Measurements from ENCODE around the gene LPO. TPM values are rescaled to one million over a fixed set of nuclear protein-coding genes. Genes with fewer than 3 reads are reported as not detected.

LPO gene
- total RNA-seq, 2 donors from 2014 or later = not detected

Other genes with a start within 250 kb of the LPO start
- 100 to 1,000 TPM; 148 to 159 TPM for gene SRSF1, start 231.3 kb upstream of the LPO start, total RNA-seq
- gene DYNLL2, start 155.2 kb upstream of the LPO start, total RNA-seq = 10 to 100 TPM; 35.0 to 35.9 TPM
- not detected for gene OR4D1, start 90.2 kb upstream of the LPO start, total RNA-seq
- not detected for gene OR4D2, start 71.6 kb upstream of the LPO start, total RNA-seq
- not detected for gene EPX, start 45.9 kb upstream of the LPO start, total RNA-seq
- gene MKS1, start 19.3 kb upstream of the LPO start, total RNA-seq = 10 to 100 TPM; 12.5 to 15.0 TPM
- under 1 TPM in 1 of 2 donors, not detected in 1; 0.45 TPM for gene MPO, start 42.4 kb downstream of the LPO start, total RNA-seq
- 1 to 10 TPM; 6.1 to 7.9 TPM for gene TSPOAP1, start 90.2 kb downstream of the LPO start, total RNA-seq
- 10 to 100 TPM; 58.1 to 63.0 TPM for gene SUPT4H1, start 113.6 kb downstream of the LPO start, total RNA-seq
- 10 to 100 TPM; 37.3 to 50.5 TPM for gene RNF43, start 178.9 kb downstream of the LPO start, total RNA-seq
- not detected for gene HSF5, start 249.8 kb downstream of the LPO start, total RNA-seq

Data from left colon (tissue), 2 donors.